Heart right ventricle (tissue), 16 donors: Measurements from ENCODE around the gene FAM13A. TPM values are rescaled to one million over a fixed set of nuclear protein-coding genes. Genes with fewer than 3 reads are reported as not detected.

ENCODE experiments used
- ATAC-seq, 8 donors: fragments of 200-7000 bp; cut with Tn5 transposase; one replicate each; pipeline ENCODE4 v1.9.1; 2020; ENCODE audit warnings: mild to moderate bottlenecking in 8 of 8, moderate library complexity in 8 of 8, moderate number of reproducible peaks in 1 of 8
- DNase-seq, 2 donors: peaks; one replicate each; pipeline ENCODE4 v3.0.0-alpha.2; 2020
- H3K27ac ChIP-seq, 10 donors: fragments of 200-600 bp; sonication (generic) in 2 of 10; one replicate each; pipeline versions ENCODE4 v1.5.0 to v1.8.0; 2020 to 2022; ENCODE audit warnings: mild to moderate bottlenecking in 3 of 10
- H3K27me3 ChIP-seq, 7 donors: fragments of 200-600 bp; one replicate each; pipeline ENCODE4 v1.8.0; 2021 to 2022; ENCODE audit warnings: mild to moderate bottlenecking in 2 of 7
- H3K36me3 ChIP-seq, 9 donors: fragments of 200-600 bp; sonication (generic) in 1 of 9; one replicate each; pipeline versions ENCODE4 v1.5.0 to v1.8.0; 2020 to 2022; ENCODE audit warnings: mild to moderate bottlenecking in 2 of 9
- H3K4me1 ChIP-seq, 9 donors: fragments of 200-600 bp; sonication (generic) in 1 of 9; one replicate each; pipeline versions ENCODE4 v1.5.0 to v1.8.0; 2020 to 2022; ENCODE audit warnings: mild to moderate bottlenecking in 4 of 9
- H3K4me3 ChIP-seq, 10 donors: fragments of 200-600 bp; sonication (generic) in 2 of 10; one replicate each; pipeline versions ENCODE4 v1.5.0 to v1.8.0; 2020 to 2022; ENCODE audit warnings: mild to moderate bottlenecking in 7 of 10, moderate library complexity in 2 of 10
- H3K9me3 ChIP-seq, 11 donors: fragments of 200-600 bp in 10 of 11; sonication (generic) in 2 of 11; one replicate each; pipeline versions ENCODE4 v1.5.0 to v1.8.0; 2013 to 2022; ENCODE audit warnings: mild to moderate bottlenecking in 2 of 11, control low read depth in 1 of 11, moderate library complexity in 1 of 11
- CTCF ChIP-seq, 9 donors: fragments of 200-600 bp; sonication (generic) in 2 of 9; IDR thresholded peaks; one replicate each; pipeline versions ENCODE4 v1.5.0 to v1.8.0; 2021 to 2022; ENCODE audit warnings: antibody characterized with exemption in 9 of 9, mild to moderate bottlenecking in 5 of 9, moderate library complexity in 1 of 9
- WGBS, 2 donors: extraction: QIAGEN DNeasy Blood & Tissue Kit; methylation state at CpG; one replicate each; pipeline ENCODE4 v1.1.7; 2013; ENCODE audit warnings: inconsistent platforms in 1 of 2; 5-methylcytosine and 5-hydroxymethylcytosine counted together
- intact Hi-C, 10 donors: fragments of 100-400 bp; cut with DNase I; formaldehyde crosslinking; loops; one replicate each; pipeline versions ENCODE4 v1.11.1 to v1.14.2; 2022
- polyA plus RNA-seq, 2 donors: library from polyadenylated mRNA; stranded (reverse); fragments of 200-250 nt; gene quantifications; one replicate each; pipeline ENCODE4 v1.2.3, GENCODE V29; 2013
- total RNA-seq, 10 donors: library from RNA; stranded (reverse); fragmentation: NEBNext Ultra II Directional in 3 of 10; extraction: Animal tissue kit (Norgen Biotek cat#: 25700) in 3 of 10; gene quantifications; one replicate each; pipeline versions ENCODE4 v1.2.1 to v1.2.4, GENCODE V29; 2021 to 2023
- donor health status: Arrhythmogenic right ventricular cardiomyopathy.
- donor health status: ischemic (EF 13 %, LVEDD 7.1; RV severe dilation, severe dysfunction).
- donor health status: healthy with polysubstance abuse.
- donor health status: DM: no; HTN: yes; CAD: no.
- donor health status: DM: no; HTN: no; CAD: no.
- donor health status: ischemic (EF 25% LVEDD 6.9; RV normal size, moderate dysfunction).
- donor health status: ischemic (EF 25% LVEDD 5.7; RV mildly dilated, moderate dysfunction).
- donor health status: healthy.
- donor health status: DM: yes; HTN: yes; CAD: no.
- donor health status: Ischemic cardiomyopathy.
- donor health status: ischemic (EF 35%, LVEDD 5.7; RV mildly dilated, moderate dysfunction).
- donor health status: nonischemic (EF 11% LVEDD 7.7; RV severe dilation, severe dysfunction).
- donor health status: DM: yes; HTN: yes; CAD: no.
- donor health status: PGD.
- donor health status: ischemic (EF 29% LVEDD 5.4; RV normal size, mild dysfunction).
- donor health status: nonischemic (EF 23%, LVEDD 6.1; RV moderate dilation, normal function).

The FAM13A gene
- total and polyA plus RNA-seq, 12 donors: 2.4 to 18.4 (median 14.1) TPM

GRCh38 chr4:88865466-88865865, 191.5 kb downstream of the FAM13A start:
- no peak overlapping the region for H3K4me3 ChIP-seq
- H3K27ac ChIP-seq: no peak overlapping the region
- H3K4me1 ChIP-seq: peaks cover 0 to 4% (median 0%) of the 10 kb centered on the region in 9 donors
- TF ChIP-seq CTCF (IDR thresholded peaks at IDR 0.05): no peak
- no peaks in the 10 kb centered on the region for H3K9me3 ChIP-seq
- no peaks in the 10 kb centered on the region for H3K27me3 ChIP-seq
- DNase-seq (no peak), ATAC-seq (no peak)
- no peaks in the 10 kb centered on the region for H3K36me3 ChIP-seq
- intact Hi-C loops: no loop called here
- 96 to 98% methylated on average over 6 of the region's 6 CpGs for WGBS, 2 donors

GRCh38 chr4:88865046-88865445, 191.9 kb downstream of the FAM13A start:
- H3K27me3 ChIP-seq: no peaks in the 10 kb centered on the region
- WGBS, 2 donors: 98 to 99% methylated on average over 1 of the region's 1 CpG
- H3K27ac ChIP-seq: no peak overlapping the region
- H3K9me3 ChIP-seq: no peaks in the 10 kb centered on the region
- ATAC-seq (no peak), DNase-seq (no peak)
- no peak for TF ChIP-seq CTCF (IDR thresholded peaks at IDR 0.05)
- intact Hi-C loops: no loop called here
- peaks cover 0 to 4% (median 0%) of the 10 kb centered on the region in 9 donors for H3K4me1 ChIP-seq
- no peak overlapping the region for H3K4me3 ChIP-seq
- no peaks in the 10 kb centered on the region for H3K36me3 ChIP-seq

- H3K27ac ChIP-seq: peak overlapping the region in 1 of 10 donors; percentile 81
- intact Hi-C loops: no loop called here
- 67 to 86% methylated on average over 1 of the region's 1 CpG for WGBS, 2 donors
- DNase-seq: no peak
- no peaks in the 10 kb centered on the region for H3K9me3 ChIP-seq
- no peak for TF ChIP-seq CTCF (IDR thresholded peaks at IDR 0.05)
- no peak for ATAC-seq
- H3K4me1 ChIP-seq: peaks cover 0 to 31% (median 0%) of the 10 kb centered on the region in 9 donors
- H3K36me3 ChIP-seq: no peaks in the 10 kb centered on the region
- no peak overlapping the region for H3K4me3 ChIP-seq
- H3K27me3 ChIP-seq: no peaks in the 10 kb centered on the region
Measured at GRCh38 chr4:88860586-88860985, 196.4 kb downstream of the FAM13A start.

GRCh38 chr4:88859191-88859812, 197.7 kb downstream of the FAM13A start:
- H3K27ac ChIP-seq: peak overlapping the region in 2 of 10 donors; percentile 18 to 81
- H3K9me3 ChIP-seq: no peaks in the 10 kb centered on the region
- no peaks in the 10 kb centered on the region for H3K27me3 ChIP-seq
- no peak for TF ChIP-seq CTCF (IDR thresholded peaks at IDR 0.05)
- WGBS, 2 donors: 87 to 88% methylated on average over 3 of the region's 3 CpGs
- no peak for DNase-seq
- intact Hi-C loops: no loop called here
- peak in 3 of 8 donors; percentile 13 to 51 (median 33) for ATAC-seq
- H3K4me1 ChIP-seq: peaks cover 0 to 31% (median 0%) of the 10 kb centered on the region in 9 donors
- H3K4me3 ChIP-seq: no peak overlapping the region
- no peaks in the 10 kb centered on the region for H3K36me3 ChIP-seq
